Measurements from ENCODE around the gene FAHD1.

Gene FAHD1

GRCh38 chr16:1826691-1827573 is at the start of gene FAHD1, which contains the start of gene HAGH:
Gene FAHD1 (plus strand): TSS chr16:1827206. CDS start chr16:1827239, 33 bp downstream.
Gene HAGH (minus strand): TSS chr16:1826825. CDS start chr16:1826787, 38 bp downstream.
- peak; percentile 84 for DNase-seq (ENCODE audit: low read depth)

GRCh38 chr16:1777375-1778199 is 49.4 kb upstream of the FAHD1 start:
- DNase-seq (ENCODE audit: low read depth): no peak

GRCh38 chr16:1778200-1779179 is 48.5 kb upstream of the FAHD1 start:
- DNase-seq (ENCODE audit: low read depth): no peak

- no peak for DNase-seq (ENCODE audit: low read depth)
Observed at GRCh38 chr16:1779234-1779701, 47.7 kb upstream of the FAHD1 start.

- DNase-seq (ENCODE audit: low read depth): no peak
Observed at GRCh38 chr16:1779741-1780676, 47.0 kb upstream of the FAHD1 start.

- no peak for DNase-seq (ENCODE audit: low read depth)
Observed at GRCh38 chr16:1780677-1781072, 46.3 kb upstream of the FAHD1 start.

GRCh38 chr16:1781254-1781653 is 45.8 kb upstream of the FAHD1 start:
- DNase-seq (ENCODE audit: low read depth): no peak

GRCh38 chr16:1781758-1782407 is 45.1 kb upstream of the FAHD1 start:
- DNase-seq (ENCODE audit: low read depth): peak; percentile 31

- DNase-seq (ENCODE audit: low read depth): peak; percentile 97
Observed at GRCh38 chr16:1782408-1783264, 44.4 kb upstream of the FAHD1 start, which contains the start of the genes NUBP2 and SPSB3. Gene NUBP2 (plus strand): TSS chr16:1782960. CDS start chr16:1783021, 61 bp downstream. Gene SPSB3 (minus strand): TSS chr16:1782571. CDS start chr16:1781483, 1,088 bp downstream.

- no peak for DNase-seq (ENCODE audit: low read depth)
Observed at GRCh38 chr16:1784977-1785845, 41.8 kb upstream of the FAHD1 start.

GRCh38 chr16:1785846-1786170 is 41.2 kb upstream of the FAHD1 start:
- DNase-seq (ENCODE audit: low read depth): no peak

GRCh38 chr16:1786242-1787055 is 40.6 kb upstream of the FAHD1 start:
- DNase-seq (ENCODE audit: low read depth): no peak

GRCh38 chr16:1787056-1787321 is 40.0 kb upstream of the FAHD1 start:
- no peak for DNase-seq (ENCODE audit: low read depth)

GRCh38 chr16:1787322-1788094 is 39.5 kb upstream of the FAHD1 start:
- DNase-seq (ENCODE audit: low read depth): no peak

GRCh38 chr16:1788095-1788707 is 38.8 kb upstream of the FAHD1 start:
- no peak for DNase-seq (ENCODE audit: low read depth)

- no peak for DNase-seq (ENCODE audit: low read depth)
Observed at GRCh38 chr16:1788708-1789100, 38.3 kb upstream of the FAHD1 start.

All from activated T-helper 1 cell treated with Interleukin-2 at 50 U/mL for 16 hours (primary cell).